ENCODE data around the gene LAMTOR5.
"Not testable (repeated sequence)": the region's sequence is repeated elsewhere in the genome, so short reads cannot be mapped to it uniquely, and the experiment has no call there.

- not testable (repeated sequence) for TF ChIP-seq CTCF (IDR thresholded peaks at IDR 0.05; ENCODE audit: low read depth, low read length); EZH2phosphoT487 (IDR thresholded peaks at IDR 0.05; ENCODE audit: low read depth)
Measured at GRCh38 chr1:110439873-110440272, 32.4 kb upstream of the LAMTOR5 start.
